HepG2 (cell line): ENCODE results near the gene FAM229A. TPM values are rescaled to one million over a fixed set of nuclear protein-coding genes. Genes with fewer than 3 reads are reported as not detected.

Experiments used
- ATAC-seq: fragments of 200-7000 bp; cut with Tn5 transposase; 3 replicates; pipeline ENCODE4 v1.9.1; 2020; ENCODE audit warnings: mild to moderate bottlenecking, moderate library complexity
- BruUV-seq: library from RNA; stranded (reverse); fragments of 400-500 nt; replicated peaks from 2 replicates; lab custom pipeline; 2021; lab: Mats Ljungman, UMichigan
- CTCF ChIA-PET: fragments of 300-600 bp; formaldehyde crosslinking; extraction: SDS; loops from one replicate; lab custom pipeline; 2021; ENCODE audit warnings: low total read pairs, inconsistent platforms, low intra/inter-chr PET ratio; lab: Yijun Ruan, JAX
- POLR2A ChIA-PET: fragments of 350-600 bp; sonication (Branson Sonifier 250); formaldehyde crosslinking; loops from one replicate; lab custom pipeline; 2020; ENCODE audit warnings: antibody characterized with exemption, inconsistent platforms; lab: Yijun Ruan, JAX
- DNase-seq: peaks from one replicate; pipeline ENCODE4 v3.0.0-alpha.2; 2015; ENCODE audit warnings: low spot score
- FAIRE-seq: peaks from 3 replicates; lab custom pipeline; 2011; peaks lifted over from hg19 to GRCh38; lab: Jason Lieb, UNC
- H2AFZ ChIP-seq: one replicate; pipeline ENCODE4 v1.6.1; 2011; ENCODE audit warnings: low read length, inconsistent platforms
- H3K27ac ChIP-seq: fragments of 300-600 bp; 3 replicates; pipeline ENCODE4 v1.8.0; 2011; ENCODE audit warnings: mixed run types, mild to moderate bottlenecking, mixed read lengths, low read length, inconsistent platforms; ENCODE audit not compliant: insufficient read depth; ENCODE audit errors: extremely low read length
- H3K27me3 ChIP-seq, 2 experiments: fragments of 200-600 bp in 1 of 2; 2 replicates in 1 of 2; 3 replicates in 1 of 2; pipeline versions ENCODE4 v1.6.0 to v1.8.0; 2011; ENCODE audit warnings: low read length in 2 of 2, mild to moderate bottlenecking in 2 of 2, moderate library complexity in 2 of 2, inconsistent platforms in 1 of 2; ENCODE audit not compliant: insufficient read depth in 2 of 2, control insufficient read depth in 1 of 2
- H3K36me3 ChIP-seq, 2 experiments: fragments of 200-600 bp in 1 of 2; replicated peaks in 1 of 2; 2 replicates in 1 of 2; 3 replicates in 1 of 2; pipeline versions ENCODE4 v1.5.1 to v1.8.0; 2011; ENCODE audit warnings: low read length in 2 of 2, inconsistent platforms in 1 of 2; ENCODE audit not compliant: insufficient read depth in 2 of 2, control insufficient read depth in 1 of 2
- H3K4me1 ChIP-seq: 2 replicates; pipeline ENCODE4 v1.5.1; 2012; ENCODE audit warnings: low read length, inconsistent platforms; ENCODE audit not compliant: insufficient read depth
- H3K4me2 ChIP-seq: 2 replicates; pipeline ENCODE4 v1.6.0; 2011; ENCODE audit warnings: low read depth, low read length, inconsistent platforms
- H3K4me3 ChIP-seq, 3 experiments: fragments of 200-600 bp in 1 of 3; sonication (generic), shearing (Covaris generic) in 1 of 3; replicated peaks in 1 of 3; 2 replicates each; pipeline ENCODE4 v1.5.1; 2011 to 2016; ENCODE audit warnings: low read length in 3 of 3, inconsistent platforms in 2 of 3, low read depth in 2 of 3, mild to moderate bottlenecking in 2 of 3, control low read depth in 1 of 3, mixed read lengths in 1 of 3; ENCODE audit not compliant: insufficient read depth in 1 of 3
- H3K79me2 ChIP-seq: one replicate; pipeline ENCODE4 v1.6.1; 2011; ENCODE audit warnings: low read length, inconsistent platforms; ENCODE audit not compliant: insufficient read depth
- H3K9ac ChIP-seq: 2 replicates; pipeline ENCODE4 v1.6.0; 2011; ENCODE audit warnings: mild to moderate bottlenecking, low read depth, low read length, inconsistent platforms; ENCODE audit not compliant: insufficient read depth
- H3K9me3 ChIP-seq: 2 replicates; pipeline ENCODE4 v1.5.1; 2012; ENCODE audit warnings: mild to moderate bottlenecking, low read length
- H4K20me1 ChIP-seq: 2 replicates; pipeline ENCODE4 v1.6.0; 2011; ENCODE audit warnings: inconsistent platforms, mild to moderate bottlenecking, low read length, moderate library complexity; ENCODE audit not compliant: insufficient read depth
- AGO2 ChIP-seq: fragments of 200-400 bp; formaldehyde crosslinking; optimal IDR thresholded peaks from 2 replicates; pipeline ENCODE3; 2017; ENCODE audit warnings: mild to moderate bottlenecking, low read depth, low read length, moderate library complexity
- ISL2 ChIP-seq: sonication (generic); formaldehyde crosslinking; IDR thresholded peaks from 2 replicates; pipeline ENCODE4 v1.5.0; 2020; ENCODE audit warnings: missing genetic modification reagents
- POGZ ChIP-seq: sonication (generic); formaldehyde crosslinking; IDR thresholded peaks from 2 replicates; pipeline ENCODE4 v1.4.0; 2020; ENCODE audit warnings: mild to moderate bottlenecking, missing genetic modification reagents
- POLR2A ChIP-seq, 2 experiments: IDR thresholded peaks; 2 replicates each; pipeline ENCODE4 v1.6.1; 2011; ENCODE audit warnings: low read depth in 2 of 2, low read length in 2 of 2, mild to moderate bottlenecking in 1 of 2, moderate library complexity in 1 of 2; ENCODE audit not compliant: insufficient read depth in 1 of 2
- RBFOX2 ChIP-seq: fragments of 200-400 bp; formaldehyde crosslinking; IDR thresholded peaks from 2 replicates; pipeline ENCODE4 v1.6.1; 2017; ENCODE audit warnings: low read depth, mild to moderate bottlenecking, low read length
- RBM22 ChIP-seq: fragments of 200-400 bp; formaldehyde crosslinking; optimal IDR thresholded peaks from 2 replicates; pipeline ENCODE3; 2017; ENCODE audit warnings: mild to moderate bottlenecking, low read length, moderate library complexity
- TCF7 ChIP-seq: sonication (generic); IDR thresholded peaks from 2 replicates; pipeline ENCODE4 v1.6.1; 2016; ENCODE audit warnings: antibody characterized with exemption, low read depth
- TIGD3 ChIP-seq: sonication (generic); formaldehyde crosslinking; IDR thresholded peaks from 2 replicates; pipeline ENCODE4 v1.5.1; 2020; ENCODE audit warnings: mild to moderate bottlenecking, missing genetic modification reagents, borderline replicate concordance
- ZC3H13 ChIP-seq: sonication (generic); formaldehyde crosslinking; IDR thresholded peaks from 2 replicates; pipeline ENCODE4 v1.8.1; 2023; ENCODE audit warnings: mild to moderate bottlenecking, missing genetic modification reagents, moderate library complexity
- ZNF337 ChIP-seq: sonication (generic); formaldehyde crosslinking; IDR thresholded peaks from 2 replicates; pipeline ENCODE4 v1.5.1; 2020; ENCODE audit warnings: missing genetic modification reagents, low read depth, mild to moderate bottlenecking, borderline replicate concordance
- WGBS: methylation state at CpG from one replicate; pipeline ENCODE4 v1.1.6; 2017; ENCODE audit warnings: low lambda C conversion rate; 5-methylcytosine and 5-hydroxymethylcytosine counted together
- in situ Hi-C: cut with HindIII; loops from 2 replicates; pipeline ENCODE4 v1.10.0; 2017; ENCODE audit warnings: low pct_unique_long_range_greater_than_20kb; ENCODE audit not compliant: extremely low pct_ligation_motif_present
- intact Hi-C: fragments of 100-400 bp; cut with micrococcal nuclease; formaldehyde crosslinking; loops from one replicate; pipeline ENCODE4 v1.10.0; 2022; ENCODE audit not compliant: unreplicated experiment
- polyA plus RNA-seq, 8 experiments: library from polyadenylated mRNA; depleted of rRNA in 3 of 8; stranded (reverse) in 7 of 8; unstranded in 1 of 8; fragments of >200 nt; fragmentation: Illumina TruSeq in 4 of 8; extraction: Trizol in 4 of 8; gene quantifications; 2 replicates each; pipeline versions ENCODE4 v1.2.1 to v1.2.3, GENCODE V29; 2011 to 2016; ENCODE audit warnings: low read depth in 4 of 8, missing spikeins in 1 of 8, mixed read lengths in 1 of 8; ENCODE audit not compliant: insufficient read depth in 1 of 8
- total RNA-seq, 5 experiments: library from RNA; depleted of rRNA; stranded (reverse); fragments of >200 nt; fragmentation: Illumina TruSeq; extraction: Trizol; gene quantifications; 2 replicates each; pipeline ENCODE4 v1.2.3, GENCODE V29; 2016; ENCODE audit warnings: low read depth in 1 of 5

Gene FAM229A
- total and polyA plus RNA-seq, 2 of the 13 experiments (the other 11 are each of a cell fraction or from before 2014, with no cell fraction given) = 3.2 to 17.6 TPM

- ChIA-PET CTCF (no interaction called here), POLR2A (interaction anchor here (0.7 to 4.8 kb wide), 13 partner anchors 10 to 118 kb away, joined by 3 to 84 read pairs (median 5); partner anchors contain the start of genes BSDC1 and HDAC1)
- Histone ChIP-seq H4K20me1 (peaks cover 14% of the 10 kb centered on the region), H3K79me2 (peaks cover 14% of the 10 kb centered on the region), H3K4me3 (no peak overlapping the region), H3K9me3 (no peaks in the 10 kb centered on the region), H3K36me3 (peaks cover 31 to 59% of the 10 kb centered on the region in 2 experiments), H2AFZ (no peak overlapping the region), H3K27me3 (no peaks in the 10 kb centered on the region), H3K9ac (no peak overlapping the region), H3K4me1 (peaks cover 40% of the 10 kb centered on the region), H3K27ac (no peak overlapping the region), H3K4me2 (peak overlapping the region; percentile 93; the same call in 1 of the 2 replicates)
- TF ChIP-seq POLR2A (IDR thresholded peaks at IDR 0.05; ENCODE audit: insufficient read depth in 1 of 2, low read depth in 2 of 2, low read length in 2 of 2) = peak in 1 of 2 experiments; percentile 16; a peak in 1 of 4 replicates
- TF ChIP-seq TIGD3 (CRISPR knock-in tag) = no peak
- TF ChIP-seq AGO2 = peak; percentile 8
- no peak for TF ChIP-seq POGZ (CRISPR knock-in tag)
- no peak for TF ChIP-seq TCF7
- no peak for TF ChIP-seq ISL2
- TF ChIP-seq RBM22 = peak; percentile 75
- TF ChIP-seq ZNF337 (CRISPR knock-in tag) = no peak
- peak; percentile 58 for TF ChIP-seq RBFOX2
- TF ChIP-seq ZC3H13 (CRISPR knock-in tag) = peak; percentile 36; the same call in 1 of the 2 replicates
- ATAC-seq (no peak), FAIRE-seq (no peak), DNase-seq (no peak)
- BruUV-seq = TSS peak; percentile 49
- WGBS = 95% methylated on average over 3 of the region's 3 CpGs
- intact Hi-C loops = loop anchor here (10.0 kb wide), 1 partner anchor 61 kb away; the partner anchor contains the start of gene BSDC1
- in situ Hi-C loops = no loop called here
Measured at GRCh38 chr1:32333251-32333963, 28.9 kb downstream of the FAM229A start.
